ENCODE results near the gene BTG3. TPM values are rescaled to one million over a fixed set of nuclear protein-coding genes. Genes with fewer than 3 reads are reported as not detected.

Gene BTG3
- total RNA-seq, 6 experiments from 2014 or later = 22.3 to 37.4 (median 35.1) TPM

DNA sequence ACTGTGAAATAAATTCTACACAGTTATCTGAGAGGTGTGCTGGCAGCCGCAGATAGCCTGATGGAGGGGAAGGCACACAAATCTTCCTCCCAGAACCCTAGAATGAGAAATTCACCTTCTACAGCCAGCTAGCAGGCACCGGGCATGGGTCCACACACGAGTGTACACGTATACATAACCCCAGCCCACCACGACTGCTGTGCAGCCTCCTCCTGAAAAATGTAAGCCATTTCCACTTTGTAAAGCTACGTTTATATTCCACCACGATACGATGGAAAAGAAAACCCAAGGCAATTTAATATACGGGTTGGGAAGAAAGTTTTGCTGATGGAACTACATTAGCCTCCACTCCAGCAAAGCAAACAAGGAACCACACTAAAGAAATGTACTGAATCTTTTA lies 1.8 kb downstream of the BTG3 start:
- H3K36me3 Mint-ChIP-seq (ENCODE audit: low read depth) = peaks cover 23% of the 10 kb centered on the region; the same call in 1 of the 2 replicates
- no peak for TF ChIP-seq CTCF (IDR thresholded peaks at IDR 0.05)
- H3K27me3 Mint-ChIP-seq (ENCODE audit: insufficient read depth) = no peaks in the 10 kb centered on the region; the same call in 1 of the 2 replicates
- H3K4me3 Mint-ChIP-seq = peak overlapping the region; percentile 92
- no peak for DNase-seq
- H3K4me1 Mint-ChIP-seq (ENCODE audit: low read depth) = peaks cover 29% of the 10 kb centered on the region
- H3K9me3 Mint-ChIP-seq = no peaks in the 10 kb centered on the region
- H3K27ac Mint-ChIP-seq = peak overlapping the region; percentile 95

- Mint-ChIP-seq H3K27me3 (ENCODE audit: insufficient read depth) (no peaks in the 10 kb centered on the region; the same call in 1 of the 2 replicates), H3K27ac (peak overlapping the region; percentile 16; the same call in 1 of the 2 replicates), H3K4me3 (peak overlapping the region; percentile 92), H3K4me1 (ENCODE audit: low read depth) (peaks cover 29% of the 10 kb centered on the region), H3K9me3 (no peaks in the 10 kb centered on the region), H3K36me3 (ENCODE audit: low read depth) (peaks cover 25% of the 10 kb centered on the region)
- TF ChIP-seq CTCF (IDR thresholded peaks at IDR 0.05) = no peak
- DNase-seq = no peak
These were observed 3.0 kb downstream of the BTG3 start for GRCh38 chr21:17609681-17610080.

- H3K36me3 Mint-ChIP-seq (ENCODE audit: low read depth) = peaks cover 41% of the 10 kb centered on the region
- DNase-seq = no peak
- H3K9me3 Mint-ChIP-seq = no peaks in the 10 kb centered on the region
- TF ChIP-seq CTCF (IDR thresholded peaks at IDR 0.05) = no peak
- H3K4me1 Mint-ChIP-seq (ENCODE audit: low read depth) = peaks cover 42% of the 10 kb centered on the region
- no peaks in the 10 kb centered on the region; the same call in 1 of the 2 replicates for H3K27me3 Mint-ChIP-seq (ENCODE audit: insufficient read depth)
- peak overlapping the region; percentile 62 for H3K27ac Mint-ChIP-seq
- no peak overlapping the region for H3K4me3 Mint-ChIP-seq
These were observed 5.0 kb downstream of the BTG3 start for GRCh38 chr21:17607684-17608083.

DNA sequence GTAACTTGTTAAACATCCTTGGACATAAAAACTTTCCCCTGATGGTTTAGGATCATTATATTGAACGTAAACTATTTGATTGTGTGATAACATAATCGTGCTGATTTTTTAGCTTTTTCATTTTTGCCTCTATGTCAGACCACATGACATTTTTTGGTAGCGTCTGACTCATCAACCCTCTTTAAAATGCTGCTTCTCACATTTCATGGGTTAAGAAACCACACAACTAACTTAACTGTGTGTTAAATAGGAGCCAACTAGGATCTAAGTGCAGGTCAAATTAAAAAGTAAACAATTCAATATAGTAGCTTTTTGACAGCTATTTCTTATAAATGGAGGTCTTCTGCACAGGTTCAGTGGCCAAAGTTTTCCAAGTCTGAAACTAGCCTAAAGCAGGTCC lies 9.8 kb downstream of the BTG3 start:
- no peak for TF ChIP-seq CTCF (IDR thresholded peaks at IDR 0.05)
- H3K4me3 Mint-ChIP-seq = no peak overlapping the region
- no peaks in the 10 kb centered on the region for H3K9me3 Mint-ChIP-seq
- peaks cover 17% of the 10 kb centered on the region for H3K4me1 Mint-ChIP-seq (ENCODE audit: low read depth)
- H3K27me3 Mint-ChIP-seq (ENCODE audit: insufficient read depth) = no peaks in the 10 kb centered on the region
- H3K27ac Mint-ChIP-seq = no peak overlapping the region
- H3K36me3 Mint-ChIP-seq (ENCODE audit: low read depth) = peaks cover 40% of the 10 kb centered on the region
- peak; percentile 7 for DNase-seq

GRCh38 chr21:17598437-17598836 lies 14.3 kb downstream of the BTG3 start:
- H3K4me1 Mint-ChIP-seq (ENCODE audit: low read depth) = peaks cover 9% of the 10 kb centered on the region
- peaks cover 34% of the 10 kb centered on the region for H3K36me3 Mint-ChIP-seq (ENCODE audit: low read depth)
- no peak for DNase-seq
- TF ChIP-seq CTCF (IDR thresholded peaks at IDR 0.05) = no peak
- no peaks in the 10 kb centered on the region for H3K9me3 Mint-ChIP-seq
- no peaks in the 10 kb centered on the region for H3K27me3 Mint-ChIP-seq (ENCODE audit: insufficient read depth)
- no peak overlapping the region for H3K4me3 Mint-ChIP-seq
- H3K27ac Mint-ChIP-seq = no peak overlapping the region

GRCh38 chr21:17597680-17598079 lies 15.0 kb downstream of the BTG3 start:
- H3K4me1 Mint-ChIP-seq (ENCODE audit: low read depth) = peaks cover 2% of the 10 kb centered on the region
- H3K27me3 Mint-ChIP-seq (ENCODE audit: insufficient read depth) = no peaks in the 10 kb centered on the region
- H3K9me3 Mint-ChIP-seq = no peaks in the 10 kb centered on the region
- H3K4me3 Mint-ChIP-seq = no peak overlapping the region
- no peak overlapping the region for H3K27ac Mint-ChIP-seq
- peaks cover 32% of the 10 kb centered on the region for H3K36me3 Mint-ChIP-seq (ENCODE audit: low read depth)
- TF ChIP-seq CTCF (IDR thresholded peaks at IDR 0.05) = no peak
- no peak for DNase-seq

All from HFFc6 (cell line).